ENCODE results near the gene PAF1. TPM values are rescaled to one million over a fixed set of nuclear protein-coding genes. Genes with fewer than 3 reads are reported as not detected.

PAF1 gene
- total and polyA plus RNA-seq, 2 of the 13 experiments (the other 11 are each of a cell fraction or from before 2014, with no cell fraction given): 30.2 to 31.1 TPM

- Histone ChIP-seq H4K20me1 (ENCODE audit: insufficient read depth, low read length) (no peaks in the 10 kb centered on the region), H3K9ac (ENCODE audit: insufficient read depth, low read depth, low read length) (no peak overlapping the region), H2AFZ (ENCODE audit: low read length) (no peak overlapping the region), H3K79me2 (ENCODE audit: insufficient read depth, low read length) (peaks cover 10% of the 10 kb centered on the region), H3K4me2 (ENCODE audit: low read depth, low read length) (no peak overlapping the region), H3K4me3 (replicated peaks in 1 of 3; ENCODE audit: insufficient read depth in 1 of 3, low read depth in 2 of 3, low read length in 3 of 3) (no peak overlapping the region), H3K27ac (ENCODE audit: extremely low read length, insufficient read depth, low read length) (no peak overlapping the region), H3K9me3 (ENCODE audit: low read length) (no peaks in the 10 kb centered on the region), H3K27me3 (ENCODE audit: control insufficient read depth in 1 of 2, insufficient read depth in 2 of 2, low read length in 2 of 2) (no peaks in the 10 kb centered on the region), H3K4me1 (ENCODE audit: insufficient read depth, low read length) (peaks cover 45% of the 10 kb centered on the region), H3K36me3 (replicated peaks in 1 of 2; ENCODE audit: control insufficient read depth in 1 of 2, insufficient read depth in 2 of 2, low read length in 2 of 2) (peaks cover 4 to 10% of the 10 kb centered on the region in 2 experiments; a peak in 4 of 5 replicates)
- no peak for FAIRE-seq
- in situ Hi-C loops (cut with HindIII; ENCODE audit: extremely low pct_ligation_motif_present, low pct_unique_long_range_greater_than_20kb): no loop called here
- TF ChIP-seq ZNF17 (CRISPR knock-in tag; IDR thresholded peaks at IDR 0.05) (no peak), BRF2 (CRISPR knock-in tag; IDR thresholded peaks at IDR 0.05) (no peak), HOXA3 (CRISPR knock-in tag; IDR thresholded peaks at IDR 0.05) (no peak), ZNF280B (CRISPR knock-in tag; IDR thresholded peaks at IDR 0.05; ENCODE audit: borderline replicate concordance) (peak; percentile 28; the same call in 1 of the 2 replicates), CTCF (CRISPR knock-in tag; IDR thresholded peaks at IDR 0.05) (0 out of 2 replicates have a peak, but pooled peaks have one; percentile 27), HNRNPL (IDR thresholded peaks at IDR 0.05; ENCODE audit: low read depth, low read length) (peak; percentile 55; the same call in 1 of the 2 replicates), ZNF557 (CRISPR knock-in tag; IDR thresholded peaks at IDR 0.05) (no peak)
- POLR2A ChIA-PET: interaction anchor here (1.8 to 4.2 kb wide), 4 partner anchors 13 to 20 kb away, joined by 13 to 47 read pairs (median 26); partner anchors contain the start of gene RPS16
- CTCF ChIA-PET (ENCODE audit: low intra/inter-chr PET ratio, low total read pairs): no interaction called here
- intact Hi-C loops (cut with micrococcal nuclease; ENCODE audit: unreplicated experiment): loop anchor here (10.0 kb wide), 1 partner anchor 119 kb away; the partner anchor contains the start of gene EID2B
- DNase-seq (ENCODE audit: low spot score): no peak
- no TSS peak for BruUV-seq (replicated peaks)
- no peak for ATAC-seq
- 89% methylated on average over 29 of the region's 35 CpGs for WGBS (ENCODE audit: low lambda C conversion rate)
Observed at GRCh38 chr19:39415111-39416046, 24.5 kb upstream of the PAF1 start.

Measured in HepG2 (cell line).